ENCODE data around the gene GRIP1.

GRCh38 chr12:66607147-66607546, 71.7 kb downstream of the GRIP1 start:
- TF ChIP-seq CREM (IDR thresholded peaks at IDR 0.05; ENCODE audit: low read depth) (no peak), POLR2A (IDR thresholded peaks at IDR 0.05; ENCODE audit: low read depth, low read length) (no peak), BHLHE40 (IDR thresholded peaks at IDR 0.05; ENCODE audit: borderline replicate concordance in 1 of 2, low read depth in 2 of 2, low read length in 1 of 2) (no peak), TCF12 (IDR thresholded peaks at IDR 0.05; ENCODE audit: low read depth, low read length) (no peak), POLR2AphosphoS5 (IDR thresholded peaks at IDR 0.05; ENCODE audit: low read length) (no peak), RAD21 (IDR thresholded peaks at IDR 0.05; ENCODE audit: insufficient read depth, low read depth, low read length) (no peak), SUZ12 (IDR thresholded peaks at IDR 0.05; ENCODE audit: unreplicated experiment) (no peak), ZNF274 (IDR thresholded peaks at IDR 0.05; ENCODE audit: insufficient read depth, insufficient read length) (no peak)
- TF ChIP-seq, protein P1, sequence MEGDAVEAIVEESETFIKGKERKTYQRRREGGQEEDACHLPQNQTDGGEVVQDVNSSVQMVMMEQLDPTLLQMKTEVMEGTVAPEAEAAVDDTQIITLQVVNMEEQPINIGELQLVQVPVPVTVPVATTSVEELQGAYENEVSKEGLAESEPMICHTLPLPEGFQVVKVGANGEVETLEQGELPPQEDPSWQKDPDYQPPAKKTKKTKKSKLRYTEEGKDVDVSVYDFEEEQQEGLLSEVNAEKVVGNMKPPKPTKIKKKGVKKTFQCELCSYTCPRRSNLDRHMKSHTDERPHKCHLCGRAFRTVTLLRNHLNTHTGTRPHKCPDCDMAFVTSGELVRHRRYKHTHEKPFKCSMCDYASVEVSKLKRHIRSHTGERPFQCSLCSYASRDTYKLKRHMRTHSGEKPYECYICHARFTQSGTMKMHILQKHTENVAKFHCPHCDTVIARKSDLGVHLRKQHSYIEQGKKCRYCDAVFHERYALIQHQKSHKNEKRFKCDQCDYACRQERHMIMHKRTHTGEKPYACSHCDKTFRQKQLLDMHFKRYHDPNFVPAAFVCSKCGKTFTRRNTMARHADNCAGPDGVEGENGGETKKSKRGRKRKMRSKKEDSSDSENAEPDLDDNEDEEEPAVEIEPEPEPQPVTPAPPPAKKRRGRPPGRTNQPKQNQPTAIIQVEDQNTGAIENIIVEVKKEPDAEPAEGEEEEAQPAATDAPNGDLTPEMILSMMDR (IDR thresholded peaks at IDR 0.05 in 2 of 3, conservative IDR thresholded peaks at IDR 0.05 in 1 of 3; ENCODE audit: control insufficient read depth in 2 of 3, extremely low read depth in 1 of 3, insufficient read depth in 1 of 3, low read depth in 3 of 3, low read length in 3 of 3) = no peak

Data from GM12878 (cell line).